ENCODE results near the gene TMPRSS11F. TPM values are rescaled to one million over a fixed set of nuclear protein-coding genes. Genes with fewer than 3 reads are reported as not detected.
"Not testable (repeated sequence)": the region's sequence is repeated elsewhere in the genome, so short reads cannot be mapped to it uniquely, and the experiment has no call there.

TMPRSS11F gene
- not detected for total RNA-seq

- H3K4me3 ChIP-seq, result no peak within 1 kb of the TSS
- TF ChIP-seq CTCF (IDR thresholded peaks at IDR 0.05), result no peak
- no peaks in the 10 kb centered on the region for H3K4me1 ChIP-seq
- no peaks in the 10 kb centered on the region for H3K27me3 ChIP-seq
- no peaks in the 10 kb centered on the region for H3K36me3 ChIP-seq
- H3K9me3 ChIP-seq, result peaks cover 0 to 2% of the 10 kb centered on the region in 2 donors
- no peak for DNase-seq (ENCODE audit: low spot score)
- no peak within 1 kb of the TSS for H3K27ac ChIP-seq
Observed at GRCh38 chr4:68129793-68130192, at the start of gene TMPRSS11F. Gene TMPRSS11F, minus strand, starts transcription at chr4:68129869. Its CDS starts 49 bp downstream, at chr4:68129820.

- H3K27me3 ChIP-seq, result no peaks in the 10 kb centered on the region
- H3K27ac ChIP-seq, result no peak overlapping the region
- DNase-seq (ENCODE audit: low spot score), result no peak
- no peak for TF ChIP-seq CTCF (IDR thresholded peaks at IDR 0.05)
- no peaks in the 10 kb centered on the region for H3K9me3 ChIP-seq
- no peaks in the 10 kb centered on the region for H3K36me3 ChIP-seq
- H3K4me3 ChIP-seq, result no peak overlapping the region
- no peaks in the 10 kb centered on the region for H3K4me1 ChIP-seq
Observed at GRCh38 chr4:68176904-68177303, 47.2 kb upstream of the TMPRSS11F start.

GRCh38 chr4:68176500-68176899 lies 46.8 kb upstream of the TMPRSS11F start:
- no peak for DNase-seq (ENCODE audit: low spot score)
- no peak for TF ChIP-seq CTCF (IDR thresholded peaks at IDR 0.05)
- Histone ChIP-seq H3K4me3 (no peak overlapping the region), H3K27ac (no peak overlapping the region), H3K9me3 (no peaks in the 10 kb centered on the region), H3K4me1 (no peaks in the 10 kb centered on the region), H3K27me3 (no peaks in the 10 kb centered on the region), H3K36me3 (no peaks in the 10 kb centered on the region)

- Histone ChIP-seq H3K4me1 (no peaks in the 10 kb centered on the region), H3K36me3 (no peaks in the 10 kb centered on the region), H3K27me3 (no peaks in the 10 kb centered on the region), H3K9me3 (no peaks in the 10 kb centered on the region), H3K27ac (no peak overlapping the region), H3K4me3 (no peak overlapping the region)
- DNase-seq (ENCODE audit: low spot score), result no peak
- TF ChIP-seq CTCF (IDR thresholded peaks at IDR 0.05), result peak; percentile 18 to 66
Observed at GRCh38 chr4:68175562-68176155, 46.0 kb upstream of the TMPRSS11F start.

- H3K4me1 ChIP-seq; H3K36me3 ChIP-seq; H3K4me3 ChIP-seq; H3K27me3 ChIP-seq; H3K9me3 ChIP-seq; H3K27ac ChIP-seq; DNase-seq (ENCODE audit: low spot score): not testable (repeated sequence)
Observed at GRCh38 chr4:68174389-68174788, 44.7 kb upstream of the TMPRSS11F start.

- H3K27me3 ChIP-seq; DNase-seq (ENCODE audit: low spot score); H3K36me3 ChIP-seq; H3K9me3 ChIP-seq; H3K4me3 ChIP-seq; H3K27ac ChIP-seq; H3K4me1 ChIP-seq: not testable (repeated sequence)
Observed at GRCh38 chr4:68172147-68172546, 42.5 kb upstream of the TMPRSS11F start.

- Histone ChIP-seq H3K4me3 (no peak overlapping the region), H3K9me3 (no peaks in the 10 kb centered on the region), H3K27me3 (no peaks in the 10 kb centered on the region), H3K4me1 (no peaks in the 10 kb centered on the region), H3K27ac (no peak overlapping the region), H3K36me3 (no peaks in the 10 kb centered on the region)
- no peak for TF ChIP-seq CTCF (IDR thresholded peaks at IDR 0.05)
- no peak for DNase-seq (ENCODE audit: low spot score)
Observed at GRCh38 chr4:68167706-68168105, 38.0 kb upstream of the TMPRSS11F start.
